SK-N-SH (cell line): Measurements from ENCODE around the gene KCNG3. TPM values are rescaled to one million over a fixed set of nuclear protein-coding genes. Genes with fewer than 3 reads are reported as not detected.

Source experiments
- CTCF ChIA-PET: fragments of 300-600, 350-600 bp; formaldehyde crosslinking; extraction: SDS; loops from one replicate; lab custom pipeline; 2021; lab: Yijun Ruan, JAX
- POLR2A ChIA-PET: fragments of 350-600 bp; sonication (Branson Sonifier 250); formaldehyde crosslinking; extraction: SDS; loops from one replicate; lab custom pipeline; 2020; ENCODE audit warnings: antibody characterized with exemption, inconsistent platforms; lab: Yijun Ruan, JAX
- DNase-seq: peaks from one replicate; pipeline ENCODE4 v3.0.0; 2012
- H2AFZ ChIP-seq: fragments of 200-600 bp; sonication (generic); 2 replicates; pipeline ENCODE4 v1.8.1; 2016; ENCODE audit warnings: antibody characterized with exemption, mild to moderate bottlenecking, low read depth
- H3F3A ChIP-seq: fragments of 200-600 bp; sonication (generic); replicated peaks from 2 replicates; pipeline ENCODE3; 2016; ENCODE audit warnings: antibody characterized with exemption, mild to moderate bottlenecking; ENCODE audit not compliant: insufficient read depth
- H3K27ac ChIP-seq, 2 experiments: fragments of 200-500 bp in 1 of 2; fragments of 200-600 bp in 1 of 2; sonication (Bioruptor generic) in 1 of 2; sonication (generic), shearing (Covaris generic) in 1 of 2; 2 replicates each; pipeline versions ENCODE4 v1.5.1 to v1.6.1; 2014 to 2016; ENCODE audit warnings: low read depth in 2 of 2, inconsistent platforms in 1 of 2, low read length in 1 of 2, mild to moderate bottlenecking in 1 of 2, mixed read lengths in 1 of 2
- H3K27me3 ChIP-seq: fragments of 200-600 bp; sonication (generic), shearing (Covaris generic); 2 replicates; pipeline ENCODE4 v1.6.1; 2016; ENCODE audit warnings: mixed run types; ENCODE audit not compliant: insufficient read depth
- H3K36me3 ChIP-seq, 2 experiments: fragments of 200-500 bp in 1 of 2; fragments of 200-600 bp in 1 of 2; sonication (Bioruptor generic) in 1 of 2; sonication (generic) in 1 of 2; replicated peaks in 1 of 2; 2 replicates each; pipeline versions ENCODE3 to v1.5.1; 2014 to 2016; ENCODE audit warnings: low read length in 1 of 2, mild to moderate bottlenecking in 1 of 2; ENCODE audit not compliant: insufficient read depth in 2 of 2, control insufficient read depth in 1 of 2
- H3K4me1 ChIP-seq, 2 experiments: fragments of 200-500 bp in 1 of 2; fragments of 200-600 bp in 1 of 2; sonication (Bioruptor generic) in 1 of 2; sonication (generic), shearing (Covaris generic) in 1 of 2; 2 replicates each; pipeline versions ENCODE4 v1.5.1 to v1.6.1; 2014 to 2016; ENCODE audit warnings: low read depth in 1 of 2, low read length in 1 of 2, mixed run types in 1 of 2; ENCODE audit not compliant: insufficient read depth in 2 of 2, control insufficient read depth in 1 of 2
- H3K4me2 ChIP-seq: fragments of 200-600 bp; sonication (generic), shearing (Covaris generic); 2 replicates; pipeline ENCODE4 v1.6.1; 2017; ENCODE audit warnings: mixed run types
- H3K4me3 ChIP-seq, 2 experiments: fragments of 200-500 bp in 1 of 2; fragments of 200-600 bp in 1 of 2; sonication (Bioruptor generic) in 1 of 2; sonication (generic), shearing (Covaris generic) in 1 of 2; 2 replicates each; pipeline versions ENCODE4 v1.5.1 to v1.8.1; 2014 to 2016; ENCODE audit warnings: low read depth in 2 of 2, inconsistent platforms in 1 of 2, low read length in 1 of 2, mild to moderate bottlenecking in 1 of 2, mixed read lengths in 1 of 2, moderate library complexity in 1 of 2
- H3K79me2 ChIP-seq: fragments of 200-600 bp; sonication (generic); 2 replicates; pipeline ENCODE4 v1.8.1; 2017; ENCODE audit warnings: mild to moderate bottlenecking; ENCODE audit not compliant: insufficient read depth
- H3K9ac ChIP-seq: fragments of 200-600 bp; sonication (generic); 2 replicates; pipeline ENCODE4 v1.6.1; 2017; ENCODE audit warnings: mixed run types
- H3K9me2 ChIP-seq: fragments of 200-600 bp; sonication (generic); 2 replicates; pipeline ENCODE4 v1.6.1; 2017; ENCODE audit warnings: mixed run types
- H3K9me3 ChIP-seq: fragments of 200-600 bp; sonication (generic); 2 replicates; pipeline ENCODE4 v1.6.1; 2017; ENCODE audit warnings: mixed run types, mild to moderate bottlenecking, moderate library complexity
- H4K20me1 ChIP-seq: fragments of 200-600 bp; sonication (generic); 2 replicates; pipeline ENCODE4 v1.6.1; 2017; ENCODE audit warnings: mild to moderate bottlenecking, mixed run types; ENCODE audit not compliant: insufficient read depth
- CHD2 ChIP-seq: fragments of 150-350 bp; IDR thresholded peaks from 2 replicates; pipeline ENCODE4 v1.6.1; 2018; ENCODE audit warnings: low read length; ENCODE audit not compliant: partially characterized antibody
- CTCF ChIP-seq: fragments of 200-600 bp; sonication (generic); IDR thresholded peaks from 2 replicates; pipeline ENCODE4 v1.6.1; 2017; ENCODE audit warnings: antibody characterized with exemption, mild to moderate bottlenecking, moderate library complexity
- FOXM1 ChIP-seq: IDR thresholded peaks from 2 replicates; pipeline ENCODE4 v1.4.0; 2012; ENCODE audit warnings: low read depth, mild to moderate bottlenecking
- JUND ChIP-seq: IDR thresholded peaks from 2 replicates; pipeline ENCODE4 v1.4.0; 2012
- MAX ChIP-seq: IDR thresholded peaks from 2 replicates; pipeline ENCODE4 v1.4.0; 2012; ENCODE audit warnings: low read depth
- MXI1 ChIP-seq: IDR thresholded peaks from 2 replicates; pipeline ENCODE4 v1.6.1; 2012; ENCODE audit warnings: mild to moderate bottlenecking, low read depth, low read length, improper control_type of control experiment
- NFIC ChIP-seq: IDR thresholded peaks from 2 replicates; pipeline ENCODE4 v1.4.0; 2012; ENCODE audit warnings: borderline replicate concordance
- NRF1 ChIP-seq: IDR thresholded peaks from 2 replicates; pipeline ENCODE4 v1.6.1; 2012; ENCODE audit warnings: low read depth, mild to moderate bottlenecking, low read length
- PBX3 ChIP-seq: IDR thresholded peaks from 2 replicates; pipeline ENCODE4; 2012
- RAD21 ChIP-seq: IDR thresholded peaks from 2 replicates; pipeline ENCODE4 v1.6.1; 2012; ENCODE audit warnings: mild to moderate bottlenecking, low read length
- REST ChIP-seq: IDR thresholded peaks from 2 replicates; pipeline ENCODE4 v1.6.1; 2012; ENCODE audit warnings: mild to moderate bottlenecking, low read depth, low read length, moderate library complexity
- RXRA ChIP-seq: IDR thresholded peaks from 2 replicates; pipeline ENCODE4 v1.4.0; 2012; ENCODE audit warnings: low read depth, mild to moderate bottlenecking, borderline replicate concordance
- SMC3 ChIP-seq: IDR thresholded peaks from 2 replicates; pipeline ENCODE4 v1.6.1; 2012; ENCODE audit warnings: low read depth, low read length, improper control_type of control experiment
- USF1 ChIP-seq: IDR thresholded peaks from 2 replicates; pipeline ENCODE4 v1.4.0; 2012; ENCODE audit warnings: low read depth, borderline replicate concordance
- USF2 ChIP-seq: fragments of 150-350 bp; IDR thresholded peaks from 2 replicates; pipeline ENCODE4 v1.6.1; 2017; ENCODE audit warnings: antibody characterized with exemption, low read length, low read depth, borderline replicate concordance
- YY1 ChIP-seq: IDR thresholded peaks from 2 replicates; pipeline ENCODE4 v1.4.0; 2012; ENCODE audit warnings: low read depth, mild to moderate bottlenecking
- WGBS: methylation state at CpG from one replicate; pipeline ENCODE4 v1.1.6; 2017; ENCODE audit warnings: low lambda C conversion rate; 5-methylcytosine and 5-hydroxymethylcytosine counted together
- polyA plus RNA-seq, 3 experiments: library from polyadenylated mRNA; depleted of rRNA; stranded (reverse); fragments of >200 nt; gene quantifications; 2 replicates each; pipeline ENCODE4 v1.2.3, GENCODE V29; 2012

Gene KCNG3
- polyA plus RNA-seq, 1 of the 3 experiments (the other 2 are of a cell fraction), result 0.03 TPM

GRCh38 chr2:42495234-42495581, 1.4 kb upstream of the KCNG3 start:
- ChIA-PET CTCF (interaction anchor here (0.6 to 10.4 kb wide), 25 partner anchors 10 to 276 kb away, joined by 3 to 107 read pairs (median 4); no protein-coding TSS in a partner anchor), POLR2A (no interaction called here)
- Histone ChIP-seq H3F3A (no peaks in the 10 kb centered on the region), H3K27me3 (no peaks in the 10 kb centered on the region; the same call in 1 of the 2 replicates), H3K9me2 (no peaks in the 10 kb centered on the region), H2AFZ (peak overlapping the region; percentile 53; the same call in 1 of the 2 replicates), H3K4me1 (peaks cover 0 to 16% of the 10 kb centered on the region in 2 experiments; a peak in 2 of 4 replicates), H3K4me2 (peak overlapping the region; percentile 98), H3K9me3 (no peaks in the 10 kb centered on the region), H3K79me2 (no peaks in the 10 kb centered on the region), H3K27ac (no peak overlapping the region; a peak in 1 of 4 replicates), H4K20me1 (no peaks in the 10 kb centered on the region), H3K9ac (no peak overlapping the region), H3K36me3 (no peaks in the 10 kb centered on the region), H3K4me3 (peak overlapping the region; percentile 71 to 75)
- 0% methylated on average over 1 of the region's 1 CpG for WGBS
- no peak for DNase-seq
- no peak for TF ChIP-seq NFIC
- TF ChIP-seq SMC3, result no peak
- no peak for TF ChIP-seq CTCF
- no peak for TF ChIP-seq CHD2
- no peak for TF ChIP-seq USF2

- Histone ChIP-seq H3K4me2 (peak overlapping the region; percentile 98), H3K4me1 (peaks cover 0 to 16% of the 10 kb centered on the region in 2 experiments; a peak in 2 of 4 replicates), H3K79me2 (no peaks in the 10 kb centered on the region), H3K9me2 (no peaks in the 10 kb centered on the region), H4K20me1 (no peaks in the 10 kb centered on the region), H2AFZ (peak overlapping the region; percentile 92), H3K4me3 (peak overlapping the region; percentile 71 to 75), H3F3A (no peaks in the 10 kb centered on the region), H3K36me3 (no peaks in the 10 kb centered on the region), H3K9me3 (no peaks in the 10 kb centered on the region), H3K9ac (peak overlapping the region; percentile 54; the same call in 1 of the 2 replicates), H3K27ac (peak overlapping the region in 1 of 2 experiments; percentile 47; a peak in 2 of 4 replicates), H3K27me3 (no peaks in the 10 kb centered on the region; the same call in 1 of the 2 replicates)
- POLR2A ChIA-PET, result interaction anchor here (1.0 to 1.2 kb wide), 2 partner anchors 75 to 316 kb away, joined by 3 read pairs; no protein-coding TSS in a partner anchor
- under 1% methylated on average over 30 of the region's 65 CpGs for WGBS
- peak; percentile 85 for DNase-seq
- CTCF ChIA-PET, result interaction anchor here (0.7 to 10.4 kb wide), 30 partner anchors 10 to 319 kb away, joined by 3 to 107 read pairs (median 4); no protein-coding TSS in a partner anchor
- no peak for TF ChIP-seq YY1
- TF ChIP-seq MAX, result peak; percentile 90
- peak; percentile 96 for TF ChIP-seq RAD21
- no peak; the same call in 1 of the 2 replicates for TF ChIP-seq NFIC
- TF ChIP-seq REST, result no peak
- no peak for TF ChIP-seq JUND
- TF ChIP-seq RXRA, result no peak
- peak; percentile 91 for TF ChIP-seq SMC3
- TF ChIP-seq PBX3, result no peak
- no peak for TF ChIP-seq FOXM1
- TF ChIP-seq MXI1, result peak; percentile 56; the same call in 1 of the 2 replicates
- peak; percentile 50; the same call in 1 of the 2 replicates for TF ChIP-seq USF1
- TF ChIP-seq NRF1, result no peak
These were observed 812 bp upstream of the KCNG3 start for GRCh38 chr2:42494355-42495233.
